ENCODE results near the gene TPSB2.
"Not testable (repeated sequence)": the region's sequence is repeated elsewhere in the genome, so short reads cannot be mapped to it uniquely, and the experiment has no call there.

TPSB2 gene

DNA sequence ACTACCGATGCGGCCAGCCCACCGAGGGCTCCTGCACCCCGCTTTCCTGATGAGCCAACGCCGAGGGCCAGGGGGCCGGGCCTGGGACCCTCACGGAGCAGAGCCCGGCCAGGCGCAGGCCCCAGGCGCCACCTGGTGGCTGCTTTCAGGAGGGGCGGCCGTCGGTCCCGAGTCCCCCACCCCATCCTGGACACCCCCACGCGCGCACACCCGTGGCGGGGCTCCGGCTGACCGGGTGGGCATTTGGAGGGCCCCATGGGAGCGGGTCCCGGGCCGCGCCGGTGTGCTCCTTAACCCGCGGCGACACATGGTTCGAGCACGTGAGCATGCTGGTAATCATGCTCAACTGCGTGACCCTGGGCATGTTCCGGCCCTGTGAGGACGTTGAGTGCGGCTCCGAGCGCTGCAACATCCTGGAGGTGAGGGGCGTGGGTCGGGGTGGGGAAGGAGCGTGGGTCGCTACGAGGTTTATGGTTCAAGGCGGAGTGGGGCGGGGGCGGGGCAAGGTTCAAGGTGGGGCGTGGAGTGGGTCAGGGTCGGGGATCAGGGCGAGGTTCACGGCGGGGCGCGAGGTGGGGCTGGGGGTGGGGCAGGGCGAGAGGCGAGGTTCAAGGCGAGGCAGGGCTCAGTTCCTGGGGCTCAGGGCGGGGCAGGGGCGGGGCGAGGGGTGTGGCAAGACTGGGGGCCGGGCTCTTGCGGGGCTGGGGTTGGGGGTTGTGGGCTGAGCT lies 35.2 kb downstream of the TPSB2 start:
- Mint-ChIP-seq H3K27ac (no peak overlapping the region), H3K4me3 (no peak overlapping the region), H3K27me3 (no peaks in the 10 kb centered on the region), H3K9me3 (ENCODE audit: low read depth) (no peaks in the 10 kb centered on the region), H3K36me3 (no peaks in the 10 kb centered on the region), H3K4me1 (ENCODE audit: low read depth) (no peaks in the 10 kb centered on the region)

- H3K4me1 Mint-ChIP-seq (ENCODE audit: low read depth), result no peaks in the 10 kb centered on the region
- no peaks in the 10 kb centered on the region for H3K27me3 Mint-ChIP-seq
- no peak overlapping the region for H3K27ac Mint-ChIP-seq
- no peaks in the 10 kb centered on the region for H3K36me3 Mint-ChIP-seq
- H3K4me3 Mint-ChIP-seq, result no peak overlapping the region
- H3K9me3 Mint-ChIP-seq (ENCODE audit: low read depth), result no peaks in the 10 kb centered on the region
Observed at GRCh38 chr16:1193825-1194581, 36.0 kb downstream of the TPSB2 start.

- Mint-ChIP-seq H3K4me3 (no peak overlapping the region), H3K27me3 (no peaks in the 10 kb centered on the region), H3K36me3 (no peaks in the 10 kb centered on the region), H3K27ac (no peak overlapping the region), H3K9me3 (ENCODE audit: low read depth) (no peaks in the 10 kb centered on the region), H3K4me1 (ENCODE audit: low read depth) (no peaks in the 10 kb centered on the region)
Observed at GRCh38 chr16:1193143-1193824, 36.7 kb downstream of the TPSB2 start.

- Mint-ChIP-seq H3K27ac (no peak overlapping the region), H3K27me3 (no peaks in the 10 kb centered on the region)
Observed at GRCh38 chr16:1192384-1193073, 37.5 kb downstream of the TPSB2 start.

DNA sequence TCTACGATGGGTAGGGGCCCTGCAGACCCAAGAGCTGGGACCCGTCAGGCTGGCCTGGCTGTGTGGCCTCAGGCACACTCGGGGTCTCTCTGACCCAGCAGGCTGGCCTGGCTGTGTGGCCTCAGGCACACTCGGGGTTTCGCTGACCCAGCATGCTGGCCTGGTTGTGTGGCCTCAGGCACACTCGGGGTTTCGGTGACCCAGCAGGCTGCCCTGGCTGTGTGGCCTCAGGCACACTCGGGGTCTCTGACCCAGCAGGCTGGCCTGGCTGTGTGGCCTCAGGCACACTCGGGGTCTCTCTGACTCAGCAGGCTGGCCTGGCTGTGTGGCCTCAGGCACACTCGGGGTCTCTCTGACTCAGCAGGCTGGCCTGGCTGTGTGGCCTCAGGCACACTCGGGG lies 39.2 kb downstream of the TPSB2 start:
- not testable (repeated sequence) for H3K27ac Mint-ChIP-seq; H3K27me3 Mint-ChIP-seq; H3K9me3 Mint-ChIP-seq (ENCODE audit: low read depth); H3K36me3 Mint-ChIP-seq; H3K4me1 Mint-ChIP-seq (ENCODE audit: low read depth); H3K4me3 Mint-ChIP-seq

More at GRCh38 chr16:1192384-1193073, 37.5 kb downstream of the TPSB2 start:
- Mint-ChIP-seq H3K4me3 (no peak overlapping the region), H3K36me3 (no peaks in the 10 kb centered on the region), H3K9me3 (ENCODE audit: low read depth) (no peaks in the 10 kb centered on the region), H3K4me1 (ENCODE audit: low read depth) (no peaks in the 10 kb centered on the region)

- Mint-ChIP-seq H3K27me3 (no peaks in the 10 kb centered on the region), H3K27ac (no peak overlapping the region)
Observed at GRCh38 chr16:1189455-1189854, 40.5 kb downstream of the TPSB2 start.

DNA sequence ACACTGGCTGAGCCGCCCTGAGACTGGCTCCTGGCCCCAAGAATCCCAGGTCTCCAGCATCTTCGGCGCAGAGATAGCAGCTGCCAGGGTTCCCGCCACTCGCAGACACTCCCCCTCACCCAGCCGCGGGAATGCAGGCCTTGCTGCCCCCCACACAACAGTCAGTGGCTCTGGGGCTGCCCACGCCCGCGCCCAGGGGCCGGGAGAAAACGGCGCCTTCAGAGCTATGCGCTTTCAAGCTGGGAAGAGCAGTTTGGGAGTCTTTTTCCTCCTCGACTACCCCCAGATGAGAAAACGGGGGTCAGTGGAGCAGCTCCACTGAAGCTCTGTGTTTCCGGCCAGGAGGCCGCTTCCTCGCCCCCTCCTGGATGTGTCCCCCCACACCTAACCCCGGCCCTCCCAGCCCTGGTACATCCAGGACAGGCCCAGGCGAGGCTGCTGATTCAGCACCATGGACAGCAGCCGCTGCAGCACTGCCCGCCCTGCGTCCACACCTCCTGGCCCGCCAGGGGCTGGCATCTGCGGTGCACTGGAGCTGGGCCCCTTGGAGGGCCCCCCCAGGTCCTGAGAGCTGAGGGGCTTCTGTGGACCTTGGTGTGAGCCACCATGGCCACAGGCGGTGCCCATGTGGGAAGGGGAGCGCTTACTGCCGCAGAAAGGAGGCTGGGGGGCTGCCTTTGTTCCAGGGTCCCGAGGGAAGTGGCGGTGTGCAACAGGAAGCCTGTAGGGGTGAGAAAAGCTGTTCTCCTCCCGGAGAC lies 41.4 kb downstream of the TPSB2 start:
- Mint-ChIP-seq H3K27ac (no peak overlapping the region), H3K27me3 (no peaks in the 10 kb centered on the region), H3K36me3 (no peaks in the 10 kb centered on the region), H3K4me3 (no peak overlapping the region), H3K9me3 (ENCODE audit: low read depth) (no peaks in the 10 kb centered on the region), H3K4me1 (ENCODE audit: low read depth) (no peaks in the 10 kb centered on the region)

More at GRCh38 chr16:1189455-1189854, 40.5 kb downstream of the TPSB2 start:
- Mint-ChIP-seq H3K36me3 (no peaks in the 10 kb centered on the region), H3K4me1 (ENCODE audit: low read depth) (no peaks in the 10 kb centered on the region), H3K4me3 (no peak overlapping the region), H3K9me3 (ENCODE audit: low read depth) (no peaks in the 10 kb centered on the region)

DNA sequence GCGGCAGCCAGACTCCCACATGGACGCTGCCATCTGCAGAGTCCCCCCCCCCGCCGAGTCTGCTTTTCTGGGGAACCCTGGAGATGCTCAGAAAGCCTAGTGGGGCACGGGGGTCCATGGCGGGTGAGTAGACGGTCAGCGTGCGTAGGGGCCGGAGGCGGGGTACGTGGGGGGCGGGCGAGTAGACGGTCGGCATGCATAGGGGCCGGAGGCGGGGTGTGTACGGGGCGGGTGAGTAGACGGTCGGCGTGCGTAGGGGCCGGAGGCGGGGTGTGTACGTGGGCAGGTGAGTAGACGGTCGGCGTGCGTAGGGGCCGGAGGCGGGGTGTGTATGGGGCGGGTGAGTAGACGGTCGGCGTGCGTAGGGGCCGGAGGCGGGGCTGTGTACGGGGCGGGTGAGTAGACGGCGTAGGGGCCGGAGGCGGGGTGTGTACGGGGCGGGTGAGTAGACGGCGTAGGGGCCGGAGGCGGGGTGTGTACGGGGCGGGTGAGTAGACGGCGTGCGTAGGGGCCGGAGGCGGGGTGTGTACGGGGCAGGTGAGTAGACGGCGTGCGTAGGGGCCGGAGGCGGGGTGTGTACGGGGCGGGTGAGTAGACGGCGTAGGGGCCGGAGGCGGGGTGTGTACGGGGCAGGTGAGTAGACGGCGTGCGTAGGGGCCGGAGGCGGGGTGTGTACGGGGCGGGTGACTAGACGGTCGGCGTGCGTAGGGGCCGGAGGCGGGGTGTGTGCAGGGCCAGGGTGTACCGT lies 44.4 kb downstream of the TPSB2 start:
- not testable (repeated sequence) for H3K9me3 Mint-ChIP-seq (ENCODE audit: low read depth); H3K36me3 Mint-ChIP-seq; H3K4me3 Mint-ChIP-seq; H3K4me1 Mint-ChIP-seq (ENCODE audit: low read depth); H3K27ac Mint-ChIP-seq; H3K27me3 Mint-ChIP-seq

DNA sequence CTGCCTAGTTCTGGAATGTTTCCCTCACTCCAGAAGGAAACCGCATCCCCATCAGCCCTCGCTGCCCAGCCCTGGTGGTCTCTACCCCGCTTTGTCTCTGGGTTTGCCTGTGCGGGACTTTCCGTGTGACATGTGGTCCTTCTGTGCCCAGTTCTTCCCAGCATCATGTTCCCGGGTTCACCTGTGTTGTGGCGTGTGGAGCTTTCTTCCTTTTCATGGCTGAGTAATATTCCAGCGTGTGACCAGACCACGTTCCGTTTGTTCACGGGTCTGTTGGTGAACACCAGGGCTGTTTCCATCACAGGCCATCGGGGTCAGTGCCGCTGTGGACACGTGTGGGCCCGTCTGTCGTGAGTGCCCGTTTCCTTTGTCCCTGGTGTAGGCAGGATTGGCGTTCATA lies 45.0 kb downstream of the TPSB2 start:
- H3K4me3 Mint-ChIP-seq, result no peak overlapping the region
- no peaks in the 10 kb centered on the region for H3K36me3 Mint-ChIP-seq
- H3K27ac Mint-ChIP-seq, result no peak overlapping the region
- no peaks in the 10 kb centered on the region for H3K27me3 Mint-ChIP-seq
- no peaks in the 10 kb centered on the region for H3K9me3 Mint-ChIP-seq (ENCODE audit: low read depth)
- H3K4me1 Mint-ChIP-seq (ENCODE audit: low read depth), result no peaks in the 10 kb centered on the region

DNA sequence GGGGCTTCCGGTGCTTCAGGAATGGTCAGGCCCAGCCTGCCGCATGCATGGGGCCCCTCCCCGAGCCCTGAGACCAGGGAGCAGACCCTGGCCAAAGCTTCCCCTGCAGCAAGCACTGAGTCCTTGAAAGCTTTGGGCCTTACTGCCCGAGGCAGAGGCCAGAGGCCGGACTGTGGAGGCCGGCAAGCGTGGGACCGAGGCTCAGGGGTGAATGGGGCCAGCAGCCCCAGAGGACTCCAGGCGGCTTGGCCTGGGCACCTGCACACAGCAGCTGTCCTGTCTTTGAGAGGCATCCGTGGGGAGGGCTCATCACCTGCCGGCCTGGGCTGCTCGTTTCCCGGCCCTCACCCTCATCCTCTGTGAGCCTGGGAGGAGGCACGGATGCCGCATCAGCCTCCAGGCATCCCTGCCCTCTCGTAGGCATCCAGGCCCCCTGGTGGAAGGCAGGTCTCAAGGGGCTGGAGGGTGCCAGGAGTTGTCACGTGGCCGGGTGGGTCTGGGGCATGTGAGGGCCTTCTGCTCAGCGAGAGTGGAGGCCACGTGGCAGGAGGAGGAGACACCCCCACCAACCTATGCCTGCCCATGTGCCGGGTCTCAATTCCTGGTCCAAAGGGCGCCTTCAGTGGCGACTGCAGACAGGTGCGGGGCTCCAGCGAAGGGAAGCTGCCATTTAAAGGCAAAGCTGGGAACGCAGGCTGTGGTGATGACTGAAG lies 45.7 kb downstream of the TPSB2 start:
- Mint-ChIP-seq H3K27me3 (no peaks in the 10 kb centered on the region), H3K36me3 (no peaks in the 10 kb centered on the region), H3K9me3 (ENCODE audit: low read depth) (no peaks in the 10 kb centered on the region), H3K4me1 (ENCODE audit: low read depth) (no peaks in the 10 kb centered on the region), H3K27ac (no peak overlapping the region), H3K4me3 (no peak overlapping the region)

- Mint-ChIP-seq H3K36me3 (no peaks in the 10 kb centered on the region), H3K4me1 (ENCODE audit: low read depth) (no peaks in the 10 kb centered on the region), H3K27ac (no peak overlapping the region), H3K27me3 (no peaks in the 10 kb centered on the region), H3K9me3 (ENCODE audit: low read depth) (no peaks in the 10 kb centered on the region), H3K4me3 (no peak overlapping the region)
Observed at GRCh38 chr16:1182950-1183907, 46.8 kb downstream of the TPSB2 start.

DNA sequence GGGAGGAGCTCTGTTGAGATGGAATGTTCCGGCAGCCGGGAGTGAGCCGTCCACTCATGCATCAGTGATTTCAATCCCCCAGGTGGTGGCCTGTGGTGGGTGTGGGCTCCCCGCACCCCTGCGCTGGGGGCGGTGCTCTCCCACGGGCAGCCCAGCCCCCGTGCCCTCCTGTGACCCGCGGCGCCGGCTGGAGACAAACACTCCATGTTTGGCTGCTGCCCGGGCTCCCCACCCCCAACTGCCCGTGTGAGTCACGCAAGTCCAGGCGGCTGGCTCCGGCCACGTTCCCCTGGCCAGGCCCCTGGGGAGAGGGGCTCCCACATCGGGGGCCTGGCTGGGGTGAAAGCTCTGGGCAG lies 47.7 kb downstream of the TPSB2 start:
- no peaks in the 10 kb centered on the region for H3K4me1 Mint-ChIP-seq (ENCODE audit: low read depth)
- H3K9me3 Mint-ChIP-seq (ENCODE audit: low read depth), result no peaks in the 10 kb centered on the region
- no peaks in the 10 kb centered on the region for H3K27me3 Mint-ChIP-seq
- no peak overlapping the region for H3K27ac Mint-ChIP-seq
- no peak overlapping the region for H3K4me3 Mint-ChIP-seq
- no peaks in the 10 kb centered on the region for H3K36me3 Mint-ChIP-seq
